Trophoblast cell (in vitro differentiated cells and primary cell): ENCODE results near the gene CPED1.

Experiments
- DNase-seq, 2 donors: peaks; one replicate each; pipeline ENCODE4 v3.0.0-alpha.2; 2016
- H2AFZ ChIP-seq: 2 replicates; pipeline ENCODE4 v1.6.1; 2013; ENCODE audit warnings: low read length, moderate library complexity, mild to moderate bottlenecking; ENCODE audit not compliant: insufficient read depth, poor library complexity
- H2AK5ac ChIP-seq: 2 replicates; pipeline ENCODE4 v1.6.1; 2013; ENCODE audit warnings: mild to moderate bottlenecking, low read length
- H2BK120ac ChIP-seq: 2 replicates; pipeline ENCODE4 v1.6.1; 2013; ENCODE audit warnings: low read length, mild to moderate bottlenecking, moderate library complexity; ENCODE audit not compliant: insufficient read depth, poor library complexity
- H2BK12ac ChIP-seq: 2 replicates; pipeline ENCODE4 v1.6.1; 2013; ENCODE audit warnings: mild to moderate bottlenecking, low read length, moderate library complexity
- H2BK5ac ChIP-seq: 2 replicates; pipeline ENCODE4 v1.6.1; 2013; ENCODE audit warnings: low read length, low read depth, moderate library complexity, mild to moderate bottlenecking; ENCODE audit not compliant: poor library complexity
- H3K14ac ChIP-seq: 2 replicates; pipeline ENCODE4 v1.6.1; 2013; ENCODE audit warnings: mild to moderate bottlenecking, low read length
- H3K18ac ChIP-seq: 2 replicates; pipeline ENCODE4 v1.6.1; 2013; ENCODE audit warnings: mild to moderate bottlenecking, low read length
- H3K23ac ChIP-seq: 2 replicates; pipeline ENCODE4 v1.6.1; 2013; ENCODE audit warnings: low read length
- H3K27ac ChIP-seq: 2 replicates; pipeline ENCODE4 v1.5.1; 2013; ENCODE audit warnings: low read depth, mild to moderate bottlenecking, inconsistent platforms, low read length, moderate library complexity
- H3K27me3 ChIP-seq: 2 replicates; pipeline ENCODE4 v1.6.1; 2013; ENCODE audit warnings: inconsistent platforms, mild to moderate bottlenecking, low read length, moderate library complexity; ENCODE audit not compliant: insufficient read depth
- H3K36me3 ChIP-seq, 2 experiments: 1 replicate in 1 of 2; 2 replicates in 1 of 2; pipeline ENCODE4 v1.6.1; 2013; ENCODE audit warnings: low read length in 2 of 2, mild to moderate bottlenecking in 2 of 2, moderate library complexity in 1 of 2; ENCODE audit not compliant: insufficient read depth in 2 of 2, control insufficient read depth in 1 of 2
- H3K4ac ChIP-seq: 2 replicates; pipeline ENCODE4 v1.6.1; 2013; ENCODE audit warnings: low read depth, mild to moderate bottlenecking, low read length, moderate library complexity
- H3K4me1 ChIP-seq, 2 experiments: 1 replicate in 1 of 2; 2 replicates in 1 of 2; pipeline ENCODE4 v1.6.1; 2013; ENCODE audit warnings: low read length in 2 of 2, mild to moderate bottlenecking in 2 of 2, moderate library complexity in 1 of 2; ENCODE audit not compliant: insufficient read depth in 2 of 2, control insufficient read depth in 1 of 2
- H3K4me2 ChIP-seq: 2 replicates; pipeline ENCODE4 v1.6.1; 2013; ENCODE audit warnings: inconsistent platforms, mild to moderate bottlenecking, low read length, moderate library complexity
- H3K4me3 ChIP-seq: 2 replicates; pipeline ENCODE4 v1.5.1; 2013; ENCODE audit warnings: mild to moderate bottlenecking, low read depth, low read length, inconsistent platforms
- H3K79me1 ChIP-seq: one replicate; pipeline ENCODE4 v1.6.1; 2013; ENCODE audit warnings: low read length
- H3K79me2 ChIP-seq: 2 replicates; pipeline ENCODE4 v1.6.1; 2013; ENCODE audit warnings: low read length, mild to moderate bottlenecking; ENCODE audit not compliant: control insufficient read depth, insufficient read depth, poor library complexity
- H3K9ac ChIP-seq: 2 replicates; pipeline ENCODE4 v1.6.1; 2013; ENCODE audit warnings: mild to moderate bottlenecking, low read length
- H3K9me3 ChIP-seq: 2 replicates; pipeline ENCODE4 v1.6.1; 2013; ENCODE audit warnings: low read depth, mild to moderate bottlenecking, control low read depth, inconsistent platforms, low read length; ENCODE audit not compliant: insufficient read depth
- H4K12ac ChIP-seq: 2 replicates; pipeline ENCODE4 v1.6.1; 2013; ENCODE audit warnings: low read depth, mild to moderate bottlenecking, low read length, moderate library complexity
- H4K8ac ChIP-seq: 2 replicates; pipeline ENCODE4 v1.6.1; 2013; ENCODE audit warnings: low read depth, mild to moderate bottlenecking, low read length, moderate library complexity
- H4K91ac ChIP-seq: one replicate; pipeline ENCODE4 v1.6.1; 2013; ENCODE audit warnings: low read depth, mild to moderate bottlenecking, low read length, moderate library complexity
- WGBS: extraction: QIAGEN DNeasy Blood & Tissue Kit; methylation state at CpG from one replicate; pipeline ENCODE4 v1.1.7; 2013; ENCODE audit warnings: missing lambda C conversion rate; ENCODE audit not compliant: insufficient read length, insufficient coverage; ENCODE audit errors: extremely low coverage; 5-methylcytosine and 5-hydroxymethylcytosine counted together

The CPED1 gene

DNA sequence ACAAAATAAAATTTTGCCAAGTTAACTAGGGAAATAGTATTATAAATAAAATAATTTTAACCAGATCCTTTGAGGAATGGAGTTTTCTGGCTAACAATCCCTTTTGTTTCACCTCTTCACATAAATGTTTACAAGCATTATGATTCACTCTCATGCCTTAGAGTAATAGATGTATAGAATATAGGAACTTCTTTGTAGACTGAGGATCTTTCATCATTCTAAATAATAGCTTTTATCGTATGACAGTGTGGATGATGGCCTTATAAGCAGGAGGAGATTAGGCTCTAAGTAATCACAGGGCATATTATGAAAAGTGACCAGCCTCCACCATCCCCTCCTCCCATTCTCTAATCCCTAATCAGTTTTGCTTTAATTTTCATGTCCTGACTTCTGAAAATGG lies 24.4 kb upstream of the CPED1 start:
- DNase-seq, result no peak
- H3K9me3 ChIP-seq, result no peaks in the 10 kb centered on the region
- H3K4me2 ChIP-seq, result no peak overlapping the region
- H2AK5ac ChIP-seq, result no peak overlapping the region
- H3K4ac ChIP-seq, result no peak overlapping the region
- H3K18ac ChIP-seq, result no peak overlapping the region
- H3K4me1 ChIP-seq, result no peaks in the 10 kb centered on the region
- H3K27ac ChIP-seq, result no peak overlapping the region
- no peak overlapping the region for H4K8ac ChIP-seq
- no CpG with 5 or more reads among the region's 1 CpG for WGBS
- H3K9ac ChIP-seq, result no peak overlapping the region
- no peak overlapping the region for H2BK120ac ChIP-seq
- H2BK5ac ChIP-seq, result no peak overlapping the region
- H3K36me3 ChIP-seq, result peaks cover 2 to 5% of the 10 kb centered on the region in 2 experiments
- H3K27me3 ChIP-seq, result no peaks in the 10 kb centered on the region
- no peak overlapping the region for H4K12ac ChIP-seq
- H3K14ac ChIP-seq, result no peak overlapping the region
- no peak overlapping the region for H4K91ac ChIP-seq
- H2AFZ ChIP-seq, result no peak overlapping the region
- H3K4me3 ChIP-seq, result no peak overlapping the region
- H3K79me2 ChIP-seq, result no peaks in the 10 kb centered on the region
- H3K79me1 ChIP-seq, result no peaks in the 10 kb centered on the region
- no peak overlapping the region for H3K23ac ChIP-seq
- no peak overlapping the region for H2BK12ac ChIP-seq

DNA sequence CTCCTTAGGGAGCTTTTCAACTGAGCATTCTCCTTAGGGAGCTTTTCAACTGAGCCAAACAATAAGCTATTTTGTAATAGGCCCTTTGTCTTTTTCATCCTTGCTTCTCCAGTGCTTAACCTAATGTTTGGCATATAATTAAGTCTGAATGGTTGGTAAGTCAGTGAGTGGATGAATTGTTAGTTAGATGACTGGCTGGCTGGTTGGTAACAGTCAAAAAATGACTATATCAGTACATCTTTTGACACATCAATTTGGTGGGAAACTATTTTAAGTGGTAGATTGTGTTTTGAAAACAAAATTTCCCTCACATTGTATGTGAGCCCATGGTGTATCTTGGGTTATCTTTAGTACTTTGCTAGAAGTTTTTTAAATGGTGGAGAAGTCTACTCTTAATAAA lies 21.6 kb upstream of the CPED1 start:
- Histone ChIP-seq H3K4me2 (no peak overlapping the region), H3K36me3 (peaks cover 2 to 10% of the 10 kb centered on the region in 2 experiments), H3K4me3 (no peak overlapping the region), H2BK120ac (no peak overlapping the region), H3K9me3 (no peaks in the 10 kb centered on the region), H4K91ac (no peak overlapping the region), H3K79me2 (no peaks in the 10 kb centered on the region), H3K27ac (no peak overlapping the region), H3K23ac (no peak overlapping the region), H3K27me3 (no peaks in the 10 kb centered on the region), H4K8ac (no peak overlapping the region), H2AFZ (no peak overlapping the region), H2AK5ac (no peak overlapping the region), H3K4ac (no peak overlapping the region), H3K4me1 (no peaks in the 10 kb centered on the region), H3K14ac (no peak overlapping the region), H3K18ac (no peak overlapping the region), H3K9ac (no peak overlapping the region), H2BK5ac (no peak overlapping the region), H2BK12ac (no peak overlapping the region), H3K79me1 (no peaks in the 10 kb centered on the region), H4K12ac (no peak overlapping the region)
- no peak for DNase-seq

DNA sequence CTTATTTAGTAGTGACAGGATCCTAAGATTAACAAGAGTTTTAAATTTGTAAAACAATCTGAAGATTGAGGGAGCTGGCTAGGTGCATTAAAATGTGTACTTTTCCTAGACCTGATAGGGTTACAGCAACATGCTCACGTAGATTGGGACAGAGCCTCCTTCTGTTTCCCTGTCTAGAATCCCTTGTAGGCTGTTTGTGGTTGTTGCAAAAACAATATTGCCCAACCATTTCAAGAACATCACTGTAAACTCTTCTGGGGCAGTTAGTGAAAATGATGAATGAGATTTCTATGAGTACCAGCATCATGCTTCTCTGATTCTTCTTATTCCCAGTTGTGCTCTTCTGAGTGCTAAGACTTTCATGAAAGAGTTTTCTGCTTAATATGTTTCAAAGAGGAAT lies 14.7 kb upstream of the CPED1 start:
- no peak overlapping the region for H3K14ac ChIP-seq
- H3K9me3 ChIP-seq, result no peaks in the 10 kb centered on the region
- no peak overlapping the region for H2BK5ac ChIP-seq
- H3K36me3 ChIP-seq, result peaks cover 0 to 8% of the 10 kb centered on the region in 2 experiments
- H2BK120ac ChIP-seq, result no peak overlapping the region
- H3K27me3 ChIP-seq, result no peaks in the 10 kb centered on the region
- H2AK5ac ChIP-seq, result no peak overlapping the region
- WGBS, result no CpG with 5 or more reads among the region's 1 CpG
- H3K79me1 ChIP-seq, result no peaks in the 10 kb centered on the region
- H3K4me3 ChIP-seq, result no peak overlapping the region
- no peak overlapping the region for H4K12ac ChIP-seq
- H3K4me1 ChIP-seq, result no peaks in the 10 kb centered on the region
- no peak overlapping the region for H3K27ac ChIP-seq
- no peak overlapping the region for H4K8ac ChIP-seq
- H3K4me2 ChIP-seq, result no peak overlapping the region
- H3K4ac ChIP-seq, result no peak overlapping the region
- H3K79me2 ChIP-seq, result no peaks in the 10 kb centered on the region
- DNase-seq, result peak; percentile 22 to 64
- H3K23ac ChIP-seq, result no peak overlapping the region
- H3K9ac ChIP-seq, result no peak overlapping the region
- no peak overlapping the region for H2AFZ ChIP-seq
- H4K91ac ChIP-seq, result no peak overlapping the region
- no peak overlapping the region for H3K18ac ChIP-seq
- H2BK12ac ChIP-seq, result no peak overlapping the region

DNA sequence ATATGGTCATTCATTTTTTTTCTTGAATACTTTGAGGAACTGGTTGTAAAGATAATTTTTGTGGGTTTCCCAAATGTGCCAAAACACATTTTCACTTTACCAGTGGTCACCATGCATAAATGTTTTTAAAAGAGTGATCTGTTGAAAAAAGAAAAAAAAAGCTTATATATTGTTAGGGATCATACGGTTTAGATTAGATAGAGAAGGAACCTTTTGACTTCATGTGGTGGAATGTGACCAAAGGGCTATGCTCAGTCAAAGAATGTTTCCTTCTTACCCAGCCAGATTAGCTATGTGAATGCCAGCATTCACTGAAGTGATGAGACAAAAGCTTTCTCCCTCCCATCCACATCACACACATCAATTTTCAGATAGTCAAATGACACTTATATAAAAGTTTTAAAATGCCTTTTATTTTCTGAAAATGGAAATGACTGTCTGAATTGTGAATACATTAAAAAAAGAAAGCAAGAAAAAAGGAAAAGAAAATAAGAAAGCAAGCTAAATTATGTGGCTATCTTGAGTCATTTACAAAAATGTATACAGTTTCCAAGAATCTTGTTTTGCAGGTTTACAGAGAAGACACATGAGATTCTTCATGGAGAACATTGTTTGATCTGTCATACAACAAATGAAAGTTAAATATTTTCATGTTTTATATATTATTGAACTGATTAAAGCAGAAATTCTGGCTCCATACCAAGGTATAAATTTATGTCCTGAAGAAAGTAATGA lies 8.6 kb upstream of the CPED1 start:
- Histone ChIP-seq H3K36me3 (no peaks in the 10 kb centered on the region), H3K79me1 (no peaks in the 10 kb centered on the region), H2AFZ (no peak overlapping the region), H3K14ac (no peak overlapping the region), H2BK120ac (no peak overlapping the region), H3K23ac (no peak overlapping the region), H2AK5ac (no peak overlapping the region), H4K8ac (no peak overlapping the region), H3K27ac (no peak overlapping the region), H3K4ac (no peak overlapping the region), H4K12ac (no peak overlapping the region), H3K79me2 (no peaks in the 10 kb centered on the region), H3K4me3 (no peak overlapping the region), H3K4me2 (no peak overlapping the region), H2BK12ac (no peak overlapping the region), H4K91ac (no peak overlapping the region), H3K18ac (no peak overlapping the region), H3K9me3 (no peaks in the 10 kb centered on the region), H3K9ac (no peak overlapping the region), H2BK5ac (no peak overlapping the region), H3K4me1 (no peaks in the 10 kb centered on the region), H3K27me3 (no peaks in the 10 kb centered on the region)
- DNase-seq, result peak; percentile 27 to 82
- WGBS, result no CpG with 5 or more reads among the region's 1 CpG
